GM12878 (cell line): ENCODE measurements around the gene PKHD1. TPM values are rescaled to one million over a fixed set of nuclear protein-coding genes. Genes with fewer than 3 reads are reported as not detected.

ENCODE experiments used
- ATAC-seq: fragments of 200-7000 bp; cut with Tn5 transposase; 3 replicates; pipeline ENCODE4 v1.9.1; 2020; ENCODE audit warnings: mild to moderate bottlenecking, moderate library complexity
- BruUV-seq: library from RNA; stranded (reverse); fragments of 400-500 nt; replicated peaks from 2 replicates; lab custom pipeline; 2021; lab: Mats Ljungman, UMichigan
- CTCF ChIA-PET: fragments of 300-600 bp; sonication (Branson Sonifier 250); formaldehyde crosslinking; extraction: SDS; loops from one replicate; lab custom pipeline; 2021; ENCODE audit warnings: inconsistent platforms; lab: Yijun Ruan, JAX
- POLR2A ChIA-PET: fragments of 350-600 bp; formaldehyde crosslinking; extraction: SDS; loops from one replicate; lab custom pipeline; 2021; ENCODE audit warnings: inconsistent platforms; lab: Charles Lee
- RAD21 ChIA-PET: fragments of 300-600 bp; sonication (Branson Sonifier 250); formaldehyde crosslinking; loops from one replicate; lab custom pipeline; 2023; ENCODE audit warnings: antibody characterized with exemption; ENCODE audit not compliant: unreplicated experiment; lab: Charles Lee
- SMC1A ChIA-PET: fragments of 300-600 bp; sonication (Branson Sonifier 250); formaldehyde crosslinking; loops from one replicate; lab custom pipeline; 2023; ENCODE audit not compliant: unreplicated experiment, uncharacterized antibody; lab: Charles Lee
- DNase-seq: peaks from one replicate; pipeline ENCODE4 v3.0.0-alpha.2; 2011; ENCODE audit warnings: low read depth, low spot score
- FAIRE-seq: peaks from 3 replicates; lab custom pipeline; 2011; peaks lifted over from hg19 to GRCh38; lab: Jason Lieb, UNC
- H2AFZ ChIP-seq: 2 replicates; pipeline ENCODE4 v1.6.0; 2011; ENCODE audit warnings: low read depth, low read length, control low read depth; ENCODE audit not compliant: control insufficient read depth
- H3K27ac ChIP-seq: 2 replicates; pipeline ENCODE4 v1.5.1; 2011; ENCODE audit warnings: control low read depth; ENCODE audit not compliant: control insufficient read depth, insufficient read depth
- H3K27me3 ChIP-seq, 2 experiments: replicated peaks in 1 of 2; 2 replicates each; pipeline versions ENCODE4 v1.6.0 to v1.6.1; 2011; ENCODE audit warnings: low read length in 1 of 2; ENCODE audit not compliant: control insufficient read depth in 2 of 2, insufficient read depth in 2 of 2
- H3K36me3 ChIP-seq, 2 experiments: 2 replicates each; pipeline ENCODE4 v1.5.1; 2011; ENCODE audit warnings: low read length in 1 of 2; ENCODE audit not compliant: control insufficient read depth in 2 of 2, insufficient read depth in 2 of 2
- H3K4me1 ChIP-seq: 2 replicates; pipeline ENCODE4 v1.6.1; 2011; ENCODE audit warnings: mild to moderate bottlenecking, low read length, moderate library complexity, mixed read lengths; ENCODE audit not compliant: control insufficient read depth, insufficient read depth
- H3K4me2 ChIP-seq: 2 replicates; pipeline ENCODE4 v1.6.0; 2011; ENCODE audit warnings: control low read depth; ENCODE audit not compliant: control insufficient read depth, insufficient read depth
- H3K4me3 ChIP-seq: fragments of 200-600 bp; sonication (generic); 2 replicates; pipeline ENCODE4 v1.5.1; 2016
- H3K79me2 ChIP-seq: 2 replicates; pipeline ENCODE4 v1.6.0; 2011; ENCODE audit warnings: low read length; ENCODE audit not compliant: control insufficient read depth, insufficient read depth
- H3K9ac ChIP-seq: 2 replicates; pipeline ENCODE4 v1.8.0; 2011; ENCODE audit warnings: low read length, control low read depth, mixed read lengths; ENCODE audit not compliant: control insufficient read depth, insufficient read depth
- H3K9me3 ChIP-seq: replicated peaks from 3 replicates; pipeline ENCODE4 v1.5.1; 2011; ENCODE audit warnings: mild to moderate bottlenecking, low read length; ENCODE audit not compliant: control insufficient read depth, insufficient read depth
- H4K20me1 ChIP-seq: 2 replicates; pipeline ENCODE4 v1.6.0; 2011; ENCODE audit not compliant: control insufficient read depth, insufficient read depth
- EZH2 ChIP-seq: IDR thresholded peaks from 2 replicates; pipeline ENCODE4 v1.6.1; 2012; ENCODE audit warnings: low read depth, mild to moderate bottlenecking, control low read depth, inconsistent platforms, low read length, borderline replicate concordance; ENCODE audit not compliant: control insufficient read depth
- HDAC6 ChIP-seq: fragments of 200-600 bp; sonication (generic); IDR thresholded peaks from one replicate; pipeline ENCODE4 v1.8.0; 2017; ENCODE audit warnings: antibody characterized with exemption; ENCODE audit not compliant: unreplicated experiment
- MTA2 ChIP-seq: fragments of 450-650 bp; IDR thresholded peaks from 2 replicates; pipeline ENCODE4 v1.6.1; 2016; ENCODE audit warnings: low read depth, mild to moderate bottlenecking, moderate library complexity
- SRF ChIP-seq, 2 experiments: IDR thresholded peaks; 2 replicates each; pipeline ENCODE4 v1.6.1; 2011; ENCODE audit warnings: low read depth in 2 of 2, low read length in 2 of 2, mild to moderate bottlenecking in 1 of 2, moderate library complexity in 1 of 2
- USF2 ChIP-seq: IDR thresholded peaks from 2 replicates; pipeline ENCODE4 v1.6.1; 2011; ENCODE audit warnings: low read depth, low read length, improper control_type of control experiment, borderline replicate concordance
- YY1 ChIP-seq: IDR thresholded peaks from 2 replicates; pipeline ENCODE4 v1.6.1; 2011; ENCODE audit warnings: low read depth, mild to moderate bottlenecking, low read length
- ZNF687 ChIP-seq: fragments of 450-650 bp; IDR thresholded peaks from 2 replicates; pipeline ENCODE4 v1.6.1; 2017; ENCODE audit warnings: mild to moderate bottlenecking, moderate library complexity
- WGBS: methylation state at CpG from one replicate; pipeline ENCODE4 v1.1.6; 2016; ENCODE audit warnings: low lambda C conversion rate; ENCODE audit not compliant: insufficient replicate concordance, insufficient coverage; ENCODE audit errors: missing lambda C conversion rate; 5-methylcytosine and 5-hydroxymethylcytosine counted together
- in situ Hi-C: fragments of 300-500 bp; cut with MboI; formaldehyde crosslinking; loops from 9 replicates; pipeline ENCODE4 v1.14.3; 2018; ENCODE audit warnings: mixed read lengths
- intact Hi-C: fragments of 100-400 bp; cut with micrococcal nuclease; formaldehyde crosslinking; loops from one replicate; pipeline ENCODE4 v1.14.2; 2022; ENCODE audit not compliant: unreplicated experiment
- polyA plus RNA-seq, 11 experiments: library from polyadenylated mRNA; depleted of rRNA in 4 of 11; unstranded in 6 of 11; stranded (reverse) in 5 of 11; fragments of >200 nt; fragmentation: Nextera tagmentation in 4 of 11; fragmentation: Illumina TruSeq in 1 of 11; extraction: Ambion mirVana in 4 of 11; extraction: Trizol in 1 of 11; gene quantifications; 1 replicate in 1 of 11; 2 replicates in 10 of 11; pipeline versions ENCODE4 v1.2.1 to v1.2.3, GENCODE V29; 2011 to 2016; ENCODE audit warnings: inconsistent platforms in 2 of 11, missing spikeins in 2 of 11, low read depth in 1 of 11
- total RNA-seq, 4 experiments: library from RNA; depleted of rRNA in 3 of 4; stranded (reverse); fragments of >200 nt in 3 of 4; fragmentation: Illumina TruSeq in 1 of 4; extraction: Trizol in 1 of 4; gene quantifications; 2 replicates each; pipeline versions ENCODE4 v1.2.1 to v1.2.3, GENCODE V29; 2013 to 2021

PKHD1 gene
- total and polyA plus RNA-seq, 10 of the 15 experiments (the other 5 are each of a cell fraction or from before 2014, with no cell fraction given): under 0.01 to 0.90 (median 0.02) TPM; not detected in 1

GRCh38 chr6:51740658-51741057 lies 346.8 kb downstream of the PKHD1 start:
- in situ Hi-C loops (no loop called here), intact Hi-C loops (no loop called here)
- POLR2A ChIA-PET: no interaction called here
- no peaks in the 10 kb centered on the region for H4K20me1 ChIP-seq
- DNase-seq: no peak
- RAD21 ChIA-PET: no interaction called here
- H3K27ac ChIP-seq: no peak overlapping the region
- ATAC-seq: no peak
- H3K9me3 ChIP-seq: no peaks in the 10 kb centered on the region
- TF ChIP-seq ZNF687 (no peak), USF2 (no peak), MTA2 (no peak), SRF (IDR thresholded peaks at IDR 0.05; ENCODE audit: low read depth in 2 of 2, low read length in 2 of 2) (no peak), HDAC6 (no peak), EZH2 (no peak), YY1 (no peak)
- H2AFZ ChIP-seq: no peak overlapping the region
- no TSS peak for BruUV-seq
- no peaks in the 10 kb centered on the region for H3K4me1 ChIP-seq
- no peak overlapping the region for H3K4me2 ChIP-seq
- WGBS: 16% methylated on average over 2 of the region's 2 CpGs
- H3K4me3 ChIP-seq: no peak overlapping the region
- CTCF ChIA-PET: no interaction called here
- H3K36me3 ChIP-seq: no peaks in the 10 kb centered on the region
- SMC1A ChIA-PET: interaction anchor here (1.2 to 1.7 kb wide), 2 partner anchors 9 to 17 kb away, joined by 3 to 5 read pairs; no protein-coding TSS in a partner anchor
- no peak overlapping the region for H3K9ac ChIP-seq
- no peak for FAIRE-seq
- H3K79me2 ChIP-seq: no peaks in the 10 kb centered on the region
- H3K27me3 ChIP-seq: no peaks in the 10 kb centered on the region
